ENCODE measurements around the gene CMPK1.

- no peak for TF ChIP-seq POLR2A (IDR thresholded peaks at IDR 0.05)
- TF ChIP-seq CTCF (IDR thresholded peaks at IDR 0.05): no peak
- TF ChIP-seq EP300 (IDR thresholded peaks at IDR 0.05): no peak
These were observed 90.9 kb downstream of the CMPK1 start for GRCh38 chr1:47424336-47424982.

Measured in ovary (tissue), 3 donors.